GM18502 (cell line): ENCODE results near the gene CHRDL2.
"Not testable (repeated sequence)": the region's sequence is repeated elsewhere in the genome, so short reads cannot be mapped to it uniquely, and the experiment has no call there.

ENCODE experiments used
- ATAC-seq: cut with Tn5 transposase; IDR thresholded peaks from one replicate; pipeline ENCODE4 v1.9.1; 2021; ENCODE audit warnings: mild to moderate bottlenecking; ENCODE audit not compliant: unreplicated experiment, poor library complexity

The CHRDL2 gene

DNA sequence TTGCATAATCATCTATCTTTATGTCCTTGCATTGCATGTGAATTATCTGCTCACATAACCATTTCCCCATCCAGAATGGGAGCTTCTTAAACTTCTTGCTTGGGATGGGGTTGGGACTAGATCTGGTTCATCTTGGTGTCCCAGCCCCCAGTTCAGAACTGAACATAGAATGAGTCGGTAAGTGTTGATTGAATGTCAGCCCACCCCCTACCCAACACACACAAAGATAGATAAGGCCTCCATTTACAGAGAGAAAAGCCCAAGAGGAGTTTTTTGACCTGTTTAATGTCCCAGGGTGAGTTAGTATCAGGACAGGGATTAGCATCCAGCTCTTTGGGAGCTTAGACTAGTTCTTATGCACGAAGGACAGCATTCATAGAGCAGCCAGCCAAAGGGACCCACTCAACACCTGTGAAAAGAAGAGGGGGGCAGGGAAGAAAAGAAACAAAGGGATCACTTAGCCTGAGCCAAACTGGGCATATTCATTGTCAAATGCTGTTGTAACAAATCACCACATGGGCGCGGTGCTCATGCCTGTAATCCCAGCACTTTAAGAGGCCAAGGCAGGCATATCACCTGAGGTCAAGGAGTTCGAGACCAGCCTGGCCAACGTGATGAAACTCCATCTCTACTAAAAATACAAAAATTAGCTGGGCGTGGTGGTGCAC is 57.4 kb downstream of the CHRDL2 start:
- ATAC-seq = no peak

DNA sequence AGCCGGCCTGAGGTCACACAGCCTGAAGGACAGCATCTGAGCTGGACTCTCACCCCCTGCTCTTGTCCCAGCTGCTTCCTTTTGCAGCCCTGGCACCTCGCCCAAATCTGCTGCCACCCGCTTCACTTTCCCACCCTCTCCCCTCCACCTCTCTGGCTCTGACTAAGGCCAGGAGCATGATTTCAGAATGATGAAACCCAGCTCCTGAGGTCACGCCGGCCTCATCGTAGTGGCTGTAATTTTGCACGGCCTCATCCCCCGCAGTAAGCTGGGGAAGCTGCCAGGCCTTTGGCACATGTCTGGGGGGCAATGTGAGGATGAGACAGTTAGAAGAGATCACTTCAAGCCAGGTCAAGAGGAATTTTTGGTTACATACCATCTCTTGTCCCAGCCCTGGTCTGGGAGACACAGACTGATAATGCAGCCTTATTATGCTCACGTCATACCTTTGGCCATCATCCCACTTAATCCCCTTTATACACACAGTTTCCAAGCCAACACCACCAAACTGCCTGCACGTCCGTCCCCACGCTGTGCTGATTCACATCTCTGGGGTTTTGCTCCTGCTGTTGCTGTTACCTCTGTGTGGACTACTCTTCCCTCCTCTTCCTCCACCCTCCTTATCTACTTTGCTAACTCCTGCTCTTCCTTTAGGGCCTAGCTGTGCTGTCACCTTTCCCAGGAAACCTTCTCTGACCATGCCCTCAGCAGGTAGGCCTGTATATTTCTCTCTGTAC is 58.1 kb downstream of the CHRDL2 start:
- ATAC-seq = no peak

DNA sequence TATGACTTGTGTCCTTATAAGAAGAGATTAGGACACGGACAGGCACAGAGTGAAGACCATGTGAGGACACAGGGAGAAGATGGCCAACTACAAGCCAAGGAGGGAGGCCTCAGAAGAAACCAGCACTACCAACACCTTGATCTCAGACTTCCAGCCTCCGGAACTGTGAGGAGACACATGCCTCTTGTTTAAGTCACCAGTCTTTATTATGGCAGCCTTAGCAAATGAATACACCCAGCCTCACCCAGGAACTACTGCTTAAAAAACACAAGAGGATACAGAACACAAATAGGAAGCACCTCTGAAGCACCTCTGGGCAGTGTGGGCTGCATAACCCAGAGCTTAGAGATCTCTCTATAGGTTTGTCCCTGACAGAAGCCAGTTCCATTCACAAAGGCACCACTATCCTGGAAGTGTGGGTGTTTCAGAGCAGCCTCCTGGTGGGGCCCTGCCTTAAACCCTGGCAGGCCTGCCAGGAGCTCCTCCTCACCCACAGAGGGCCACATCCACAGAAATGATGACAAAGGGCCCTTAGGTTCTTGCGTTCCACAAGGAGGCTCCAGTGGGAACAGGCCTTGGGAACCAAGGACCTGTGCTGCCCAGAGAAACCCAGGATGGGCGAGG is 58.8 kb downstream of the CHRDL2 start:
- ATAC-seq = no peak

DNA sequence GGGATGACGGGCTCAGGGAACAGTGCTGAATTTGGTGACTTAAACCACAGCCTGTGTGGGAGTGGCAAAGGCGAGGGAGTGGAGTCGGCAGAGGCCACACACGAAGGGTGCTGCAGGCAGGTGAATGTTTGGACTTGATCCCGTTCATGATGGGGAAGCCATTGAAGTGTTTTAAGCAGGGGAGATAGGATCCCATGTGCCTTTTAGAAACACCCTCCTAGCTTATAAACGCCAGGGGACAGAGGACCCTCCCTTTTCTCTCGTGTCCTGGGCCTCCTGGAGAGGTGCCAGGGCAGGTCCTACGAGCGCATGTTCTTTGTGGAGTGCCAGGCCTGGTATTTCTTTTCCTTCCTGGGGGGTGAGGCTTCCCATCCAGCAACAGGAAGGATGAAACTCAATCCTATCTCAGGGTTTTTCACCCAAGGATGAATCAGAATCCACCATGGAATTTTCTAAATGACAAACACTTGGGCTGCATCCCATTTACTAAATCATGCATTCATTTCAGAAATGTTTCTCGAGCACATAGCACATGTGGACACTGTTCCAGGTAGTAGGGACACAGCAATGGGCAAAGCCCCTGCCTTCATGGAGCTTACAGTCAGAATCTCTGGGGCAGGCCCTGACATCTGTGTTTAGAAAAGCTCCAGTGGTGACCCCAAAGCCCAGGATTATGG is 59.6 kb downstream of the CHRDL2 start:
- no peak for ATAC-seq

DNA sequence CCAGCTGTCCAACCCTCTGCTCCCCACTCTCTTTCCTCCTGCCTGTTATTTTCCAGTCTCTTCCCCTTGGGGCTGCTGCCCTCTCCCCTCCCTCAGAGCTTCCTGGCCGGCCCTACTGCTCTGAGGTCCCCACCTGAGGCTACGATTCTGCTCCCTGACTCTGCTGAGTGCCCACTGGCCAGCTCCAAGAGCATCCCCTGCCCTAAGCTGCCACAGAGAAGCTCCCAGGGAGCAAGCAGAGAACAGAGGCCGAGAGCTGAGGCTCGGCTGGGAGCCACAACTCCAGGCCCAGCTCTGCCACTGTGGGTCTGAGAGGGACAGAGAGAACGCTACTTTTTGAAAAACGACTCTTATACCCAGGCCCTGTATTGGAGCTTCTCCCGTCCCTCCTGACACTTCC is 61.1 kb downstream of the CHRDL2 start:
- ATAC-seq = no peak

DNA sequence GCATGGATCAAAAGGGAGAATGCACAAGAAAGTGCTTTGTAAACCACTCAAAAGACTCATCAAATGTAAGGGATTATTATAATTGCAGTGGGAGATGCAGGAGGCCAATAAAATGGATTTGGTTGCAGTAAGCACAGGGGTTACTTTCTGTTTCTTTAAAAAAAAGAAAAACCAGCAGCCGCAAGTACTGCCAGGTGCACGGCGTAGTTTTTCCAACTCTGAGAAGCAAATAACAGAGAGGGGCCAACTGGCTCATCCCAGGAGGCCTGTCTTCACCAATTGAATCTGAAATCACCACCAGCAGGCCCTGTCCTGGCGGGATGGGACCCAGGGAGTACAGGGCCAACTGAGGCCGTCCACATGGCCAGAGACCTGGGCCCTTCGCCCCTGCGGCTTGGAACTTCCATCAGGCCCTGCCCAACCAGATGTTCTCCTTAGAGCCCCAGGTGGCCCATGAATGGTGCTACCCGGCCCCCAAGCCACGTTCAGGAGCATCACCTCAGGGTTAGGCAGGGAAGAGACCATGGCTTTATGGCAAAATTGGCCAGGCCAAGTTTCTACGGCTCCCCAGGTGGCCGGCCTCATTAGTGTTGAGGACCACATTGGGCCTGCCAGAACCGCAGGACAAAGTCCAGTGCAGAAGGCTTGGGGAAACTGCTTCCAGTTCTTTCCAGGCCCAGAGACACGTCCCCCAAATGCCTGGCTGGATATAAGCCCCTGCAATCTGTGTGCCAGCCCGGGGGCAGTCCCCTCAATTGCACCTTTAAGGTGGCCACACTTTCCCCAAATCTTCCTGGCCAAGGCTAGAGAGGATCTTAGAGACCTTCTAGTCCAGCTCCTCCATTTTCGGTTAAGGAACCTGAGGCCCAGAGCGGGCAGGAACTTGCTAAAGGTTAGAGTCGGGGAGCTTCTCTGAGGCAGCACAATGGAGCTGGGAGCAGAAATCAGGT is 61.7 kb downstream of the CHRDL2 start:
- no peak for ATAC-seq

DNA sequence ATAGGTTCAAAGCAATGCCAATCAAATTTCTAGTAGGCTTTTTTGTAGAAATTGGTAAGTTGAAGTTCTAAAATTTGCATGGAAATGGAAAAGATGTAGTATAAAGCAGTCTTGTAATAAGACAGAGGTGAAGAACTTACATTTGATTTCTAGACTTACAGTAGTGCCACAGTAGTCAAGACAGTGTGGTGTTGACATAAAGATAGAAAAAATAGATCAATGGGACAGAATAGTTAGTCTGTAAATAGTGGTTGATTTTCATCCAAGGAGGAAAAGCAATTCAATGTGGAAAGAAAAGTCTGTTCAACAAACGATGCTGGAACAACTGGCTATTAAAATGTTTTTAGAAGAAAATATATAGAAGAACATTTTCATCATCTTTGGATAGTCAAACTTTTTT is 67.9 kb downstream of the CHRDL2 start:
- no peak for ATAC-seq

DNA sequence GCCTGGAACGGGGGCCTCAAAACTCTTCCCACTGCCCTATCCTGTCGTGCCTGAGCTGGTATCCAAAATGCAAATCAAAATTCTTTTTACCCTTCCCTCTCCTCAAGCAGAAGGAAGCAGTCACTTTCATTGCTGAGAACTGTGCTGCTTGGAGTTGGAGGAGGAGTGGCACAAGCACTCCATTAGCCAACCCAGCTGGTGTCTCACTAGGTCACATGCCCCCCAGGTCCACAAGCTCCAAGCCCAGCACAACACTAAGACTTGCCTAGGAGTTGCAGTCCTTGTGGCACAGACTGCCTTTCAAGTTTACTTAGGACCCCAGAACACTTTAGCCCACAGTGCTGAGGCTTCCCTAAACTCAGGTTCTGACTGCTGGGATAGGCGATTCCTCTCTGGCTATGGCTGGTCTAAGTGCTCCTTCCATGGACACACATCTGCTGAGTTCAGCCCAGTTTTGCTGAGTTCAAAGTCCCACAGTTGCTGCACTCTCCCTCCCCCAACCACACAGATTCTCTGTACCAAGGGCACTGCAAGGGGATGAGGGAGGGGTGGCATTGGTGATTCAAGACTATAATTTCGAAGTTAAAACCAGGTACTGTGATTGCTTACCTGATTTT is 68.6 kb downstream of the CHRDL2 start:
- ATAC-seq = no peak

DNA sequence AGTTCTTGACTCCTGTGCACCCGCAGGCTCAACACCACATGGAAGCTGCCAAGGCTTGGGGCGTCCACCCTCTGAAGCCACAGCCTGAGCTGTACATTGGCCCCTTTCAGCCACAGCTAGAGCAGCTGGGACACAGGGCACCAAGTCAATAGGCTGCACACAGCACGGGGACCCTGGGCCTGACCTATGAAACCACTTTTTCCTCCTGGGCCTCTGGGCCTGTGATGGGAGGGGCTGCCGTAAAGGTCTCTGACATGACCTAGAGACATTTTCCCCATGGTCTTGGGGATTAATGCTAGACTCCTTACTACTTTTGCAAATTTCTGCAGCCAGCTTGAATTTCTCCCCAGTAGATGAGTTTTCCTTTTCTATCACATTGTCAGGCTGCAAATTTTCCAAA is 72.1 kb downstream of the CHRDL2 start:
- not testable (repeated sequence) for ATAC-seq

DNA sequence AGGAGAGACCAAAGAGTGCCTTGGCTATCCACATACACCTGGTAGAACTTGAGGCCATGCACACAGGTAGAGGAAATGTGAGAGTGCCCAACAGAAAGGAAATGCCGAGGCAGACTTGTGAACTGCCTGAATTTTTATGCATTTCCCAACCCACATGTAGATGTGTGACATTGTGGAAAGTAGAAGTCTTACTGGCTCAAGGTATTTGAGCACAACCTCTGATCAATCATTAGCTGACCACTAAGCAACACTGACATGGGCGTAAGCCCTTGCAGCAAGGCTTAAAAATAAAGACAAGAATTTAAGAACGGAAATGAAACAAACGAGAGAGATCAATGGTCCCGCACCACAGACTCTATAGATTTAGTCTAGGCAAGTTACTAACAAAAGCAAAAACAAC is 76.2 kb downstream of the CHRDL2 start:
- ATAC-seq = no peak

DNA sequence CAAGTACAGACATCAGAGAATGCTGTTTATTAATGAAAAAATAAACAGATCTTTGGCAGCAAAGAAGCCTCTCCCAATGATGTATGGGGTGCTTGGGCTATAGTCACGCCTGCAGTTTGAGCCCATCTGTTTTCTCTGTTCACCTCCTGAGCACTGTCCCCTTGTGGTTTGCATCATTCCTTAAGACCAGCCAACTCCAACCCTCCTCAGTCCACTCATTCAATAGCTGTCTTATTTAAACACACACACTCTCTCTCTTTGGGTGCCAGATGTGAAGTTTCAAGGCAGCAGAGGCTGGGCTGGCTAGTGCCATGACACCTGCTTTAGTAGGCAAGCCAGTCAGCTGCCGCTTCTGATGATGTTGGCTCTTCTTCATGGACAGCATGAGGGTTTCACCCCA is 80.7 kb downstream of the CHRDL2 start:
- ATAC-seq = no peak

DNA sequence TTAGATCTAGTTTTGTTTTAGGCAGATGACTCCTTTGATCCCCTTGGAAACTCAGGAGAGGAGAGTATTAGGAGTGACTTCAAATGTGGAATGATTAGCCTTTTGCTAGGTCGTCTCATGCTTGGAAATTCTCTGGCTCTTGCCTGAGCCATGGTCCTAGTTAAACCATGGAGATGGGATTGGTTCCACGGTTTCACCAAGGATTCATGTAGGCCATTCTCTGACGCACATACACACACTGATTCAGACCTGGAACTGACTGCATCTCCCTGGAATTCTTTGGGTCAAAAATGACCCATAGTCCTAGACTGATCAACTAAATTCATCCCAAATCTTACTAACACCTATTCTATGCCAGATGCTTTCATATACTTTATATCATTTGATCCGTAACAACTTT is 82.3 kb downstream of the CHRDL2 start:
- no peak for ATAC-seq

DNA sequence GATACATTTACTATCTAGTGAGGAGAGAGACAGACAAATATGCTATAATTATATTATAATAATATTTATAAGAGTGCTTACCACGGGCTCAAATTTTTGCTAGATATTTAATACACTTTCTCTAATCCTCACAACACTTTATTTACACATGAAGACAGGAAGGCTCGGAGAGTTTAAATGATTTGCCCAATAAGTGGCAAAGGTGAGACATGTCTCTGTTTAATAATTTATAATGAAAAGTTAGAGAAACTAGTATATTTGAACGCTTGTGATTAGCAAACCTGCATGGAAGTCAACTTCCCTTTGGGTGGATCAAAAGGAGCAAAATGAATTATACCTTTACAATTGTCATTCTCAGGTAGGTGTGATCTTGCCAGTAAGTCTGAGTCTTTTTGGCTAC is 83.4 kb downstream of the CHRDL2 start:
- no peak for ATAC-seq

DNA sequence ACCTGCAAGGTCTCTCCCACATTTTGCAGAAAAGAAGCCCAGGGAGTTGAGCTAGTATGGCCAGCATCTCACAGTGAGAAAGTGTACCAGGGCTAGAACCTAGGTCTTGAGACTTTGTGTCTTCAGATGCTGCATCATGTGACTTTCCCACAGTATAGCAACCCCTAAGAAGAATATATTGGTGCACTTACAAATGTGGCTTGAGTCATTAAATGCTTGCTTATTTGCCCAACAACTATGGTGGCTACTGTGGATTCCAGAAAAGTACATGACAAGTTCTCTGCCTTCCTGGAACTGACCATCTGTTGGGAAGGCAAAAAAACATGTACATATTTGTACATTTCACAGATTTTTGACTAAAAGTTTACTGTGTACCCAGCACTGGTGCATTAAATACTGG is 83.8 kb downstream of the CHRDL2 start:
- ATAC-seq = no peak

DNA sequence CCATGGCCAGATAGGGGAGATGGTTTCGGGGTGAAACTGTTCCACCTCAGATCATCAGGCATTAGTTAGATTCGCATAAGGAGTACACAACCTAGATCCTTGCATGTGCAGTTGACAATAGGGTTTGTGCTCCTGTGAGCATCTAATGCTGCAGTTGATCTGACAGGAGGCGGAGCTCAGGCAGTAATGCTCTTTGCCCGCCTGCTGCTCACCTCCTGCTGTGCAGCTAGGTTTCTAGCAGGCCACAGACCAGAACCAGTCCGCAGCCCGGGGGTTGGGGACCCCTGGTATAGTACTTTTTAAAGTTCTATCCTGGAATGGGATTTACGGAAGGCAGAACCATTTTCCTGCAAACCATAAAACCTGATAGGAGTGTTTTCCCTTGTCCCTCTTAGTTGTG is 84.3 kb downstream of the CHRDL2 start:
- ATAC-seq = no peak
